ENCODE results near the gene KCNG4.
A peak's percentile ranks its signal among the peaks of the same experiment; 100 is the strongest.
"Not testable (repeated sequence)": the region's sequence is repeated elsewhere in the genome, so short reads cannot be mapped to it uniquely, and the experiment has no call there.

Gene KCNG4

DNA sequence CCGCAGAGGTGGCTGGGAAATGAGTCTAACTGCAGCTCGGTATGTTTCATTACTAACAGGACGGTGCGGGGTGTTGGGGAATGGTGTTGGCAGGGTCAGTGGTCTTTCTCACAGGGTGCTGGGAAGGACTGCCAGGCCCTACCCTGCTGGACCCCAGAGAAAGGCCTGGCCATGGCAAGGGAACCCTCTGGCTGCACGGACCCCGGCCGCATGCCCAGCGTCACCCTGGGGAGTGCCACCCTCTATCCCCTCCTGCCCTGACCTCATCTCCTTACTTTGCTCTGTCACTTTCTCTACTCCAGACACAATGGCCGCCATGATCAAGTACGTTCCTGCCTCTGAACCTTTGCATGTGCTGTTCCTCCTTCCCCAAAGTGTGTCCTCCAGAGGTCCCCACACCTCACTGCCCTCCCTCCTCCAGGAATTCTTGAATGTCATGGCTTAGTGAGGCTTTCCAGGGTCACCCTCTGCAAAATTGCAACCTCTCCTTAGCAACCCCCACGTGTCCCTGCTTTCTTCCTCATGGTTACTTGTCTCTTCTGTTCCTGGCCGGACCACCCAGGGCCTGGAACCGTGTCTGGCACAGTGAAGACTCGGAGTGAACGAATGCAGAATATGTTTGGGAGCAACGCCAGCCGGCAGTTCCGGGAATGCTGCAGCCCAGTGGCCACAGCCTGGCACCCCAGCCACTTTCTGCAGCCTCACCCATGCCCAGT lies 33.7 kb downstream of the KCNG4 start:
- DNase-seq (ENCODE audit: low read depth) = no peak

DNA sequence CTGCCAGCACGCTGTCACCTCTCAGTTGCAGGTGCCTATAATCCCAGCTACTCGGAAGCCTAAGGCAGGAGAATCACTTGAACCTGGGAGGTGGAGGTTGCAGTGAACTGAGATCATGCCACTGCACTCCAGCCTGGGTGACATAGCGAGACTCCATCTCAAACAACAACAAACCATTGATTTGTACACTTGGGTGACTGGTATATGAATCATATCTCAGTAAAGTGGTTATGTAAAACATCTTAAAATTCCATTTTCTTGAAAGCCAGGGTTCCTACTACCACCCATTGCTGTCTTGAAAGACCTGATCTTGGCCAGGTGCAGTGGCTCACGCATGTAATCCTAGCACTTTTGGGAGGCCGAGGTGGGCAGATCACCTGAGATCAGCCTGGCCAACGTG lies 34.7 kb downstream of the KCNG4 start:
- not testable (repeated sequence) for DNase-seq (ENCODE audit: low read depth)

DNA sequence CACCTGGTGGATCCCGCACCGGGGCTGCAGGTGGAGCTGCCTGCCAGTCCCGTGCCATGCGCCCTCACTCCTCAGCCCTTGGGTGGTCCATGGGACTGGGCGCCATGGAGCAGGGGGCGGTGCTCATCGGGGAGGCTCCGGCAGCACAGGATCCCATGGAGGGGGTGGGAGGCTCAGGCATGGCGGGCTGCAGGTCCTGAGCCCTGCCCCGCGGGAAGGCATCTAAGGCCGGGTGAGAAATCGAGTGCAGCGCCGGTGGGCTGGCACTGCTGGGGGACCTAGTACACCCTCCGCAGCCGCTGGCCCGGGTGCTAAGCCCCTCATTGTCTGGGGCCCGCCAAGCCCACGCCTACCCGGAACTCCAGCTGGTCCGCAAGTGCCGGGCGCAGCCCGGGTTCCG lies 35.3 kb downstream of the KCNG4 start:
- DNase-seq (ENCODE audit: low read depth) = not testable (repeated sequence)

DNA sequence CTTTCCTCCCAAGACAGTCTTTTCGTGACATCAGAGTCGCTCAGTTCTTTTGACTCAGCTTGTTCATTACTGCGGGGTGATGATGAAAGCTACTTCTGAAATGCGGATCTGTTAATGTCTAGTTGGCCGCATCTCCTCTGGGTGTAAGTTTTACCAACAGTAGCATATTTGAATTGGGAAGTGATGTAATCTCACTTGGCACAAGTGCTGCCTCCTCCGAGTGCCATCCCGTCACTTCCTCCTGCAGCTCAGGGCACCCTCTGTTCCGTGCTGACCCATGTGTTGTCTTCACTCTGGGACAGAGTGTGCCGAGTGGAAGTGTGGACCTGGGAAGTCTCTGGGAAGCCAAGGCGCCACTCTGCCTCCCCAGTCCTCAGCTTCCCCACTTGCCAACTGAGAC lies 40.0 kb downstream of the KCNG4 start:
- DNase-seq (ENCODE audit: low read depth) = no peak

DNA sequence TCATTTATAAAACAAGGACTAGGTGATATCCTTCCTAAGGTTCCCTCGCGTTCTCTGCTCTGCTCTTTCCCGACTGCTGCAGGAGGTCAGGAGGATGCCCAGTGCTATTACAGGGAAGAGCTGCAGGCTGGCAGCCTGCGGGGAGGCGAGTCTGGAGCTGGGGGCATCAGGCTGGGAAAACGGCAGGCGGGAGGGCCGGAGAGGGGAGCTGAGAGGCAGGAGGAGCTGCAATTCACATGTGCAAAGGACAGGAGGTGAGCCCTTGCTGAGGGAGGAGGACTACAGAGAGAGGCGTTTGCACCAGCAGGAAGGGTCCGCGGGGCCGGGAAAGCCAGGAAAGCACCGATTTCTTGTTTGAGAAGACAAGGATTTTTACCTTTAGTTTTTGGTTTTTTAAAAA lies 40.7 kb downstream of the KCNG4 start:
- DNase-seq (ENCODE audit: low read depth) = no peak

DNA sequence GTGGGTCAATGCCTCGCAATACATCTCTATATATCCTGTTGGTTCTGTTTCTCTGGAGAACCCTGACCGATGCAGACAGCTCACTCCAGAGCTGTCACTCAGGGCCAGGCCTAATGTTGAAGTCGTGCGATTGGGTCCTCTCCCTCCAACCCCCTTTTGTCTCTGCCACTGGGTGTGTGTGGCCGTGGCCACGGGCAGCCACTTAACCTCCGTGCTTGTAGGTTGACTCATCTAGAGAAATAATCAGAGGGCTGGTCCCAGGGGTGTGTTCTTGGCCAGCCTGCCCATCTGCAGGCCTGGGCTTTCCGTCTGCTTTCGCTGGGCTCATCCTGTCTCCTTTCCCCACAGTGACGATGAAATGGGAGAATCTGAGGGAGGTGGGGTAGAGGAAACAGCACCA lies 41.4 kb downstream of the KCNG4 start:
- DNase-seq (ENCODE audit: low read depth) = no peak

DNA sequence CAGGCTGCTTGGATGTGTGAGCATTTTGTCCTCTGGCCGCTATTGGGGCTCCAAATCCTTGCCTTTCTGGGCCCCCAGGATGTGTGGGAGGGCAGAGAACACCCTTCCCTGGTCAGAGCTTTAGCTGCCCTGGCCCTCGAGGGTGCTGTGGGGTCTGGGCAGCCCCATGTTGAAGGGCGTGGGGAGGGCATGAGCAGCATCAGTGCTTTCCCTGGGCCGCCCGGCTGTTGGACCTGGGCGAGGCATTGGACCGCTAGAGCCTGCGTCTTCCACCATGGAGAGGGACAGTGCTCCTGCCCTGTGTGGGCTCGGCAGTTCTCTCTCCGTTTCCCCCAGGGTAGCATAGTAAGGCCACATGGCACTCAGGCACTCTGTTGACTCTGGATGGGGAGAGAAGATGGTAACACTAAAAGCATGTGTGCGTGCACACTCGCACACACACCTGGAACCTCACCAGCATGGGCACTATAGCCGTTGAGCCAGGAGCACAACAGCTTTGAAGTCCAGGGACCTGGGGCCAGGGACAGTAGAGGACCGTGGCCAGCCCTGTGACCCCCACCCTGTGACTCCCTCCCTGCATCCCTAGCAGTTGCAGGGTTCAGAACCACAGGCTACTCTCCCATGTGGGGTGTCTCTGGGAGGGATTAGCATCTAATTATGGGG lies 42.2 kb downstream of the KCNG4 start:
- DNase-seq (ENCODE audit: low read depth) = no peak

DNA sequence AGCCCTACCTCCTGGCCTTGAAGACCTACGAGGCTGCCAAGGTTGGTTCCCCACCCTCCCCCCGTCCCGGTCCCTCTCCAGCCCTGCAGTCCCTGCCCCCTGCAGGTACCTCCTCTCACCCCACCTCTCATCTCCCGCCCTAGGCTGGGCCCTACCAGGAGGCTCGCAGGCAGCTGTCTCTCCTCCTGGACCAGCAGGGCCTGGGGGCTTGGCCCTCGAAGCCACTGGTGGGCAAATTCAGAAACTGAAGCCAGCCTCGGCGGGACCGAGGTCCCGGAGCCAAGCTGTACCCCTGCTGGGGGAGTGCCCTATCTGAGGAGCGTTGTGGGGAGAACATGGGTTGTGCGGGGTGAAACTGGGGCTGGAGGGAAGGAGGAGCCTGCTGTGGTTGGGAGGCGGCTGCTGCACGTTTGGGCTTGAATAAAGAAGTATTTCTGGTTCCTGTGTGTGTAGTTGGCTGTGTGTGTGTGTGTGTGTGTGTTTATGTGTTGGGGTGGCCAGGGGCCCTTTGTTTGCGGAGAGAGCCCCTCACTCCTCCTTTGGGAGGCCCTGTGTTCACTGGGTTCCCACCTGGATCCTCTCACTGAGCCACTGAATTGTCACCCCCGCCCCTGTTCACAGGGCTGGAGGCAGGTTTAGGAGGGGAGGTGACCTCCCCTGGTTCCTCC lies 43.0 kb downstream of the KCNG4 start:
- no peak for DNase-seq (ENCODE audit: low read depth)

DNA sequence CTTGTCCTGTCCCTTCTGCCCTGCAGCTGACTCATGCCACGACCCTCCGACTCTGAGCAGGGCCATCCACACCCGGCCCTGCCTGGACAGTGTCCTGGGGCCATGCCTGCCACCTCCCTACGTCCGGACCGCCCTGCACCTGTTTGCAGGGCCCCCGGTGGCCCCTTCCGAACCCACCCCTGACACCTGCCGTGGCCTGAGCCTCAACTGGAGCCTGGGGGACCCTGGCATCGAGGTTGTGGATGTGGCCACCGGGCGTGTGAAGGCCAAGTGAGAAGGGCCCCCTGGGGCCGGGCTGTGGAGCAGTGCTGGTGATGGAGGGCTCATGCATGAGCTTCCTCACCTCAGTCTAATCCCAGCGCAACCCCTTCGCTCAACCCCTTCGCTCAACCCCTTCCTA lies 43.7 kb downstream of the KCNG4 start:
- DNase-seq (ENCODE audit: low read depth) = no peak

DNA sequence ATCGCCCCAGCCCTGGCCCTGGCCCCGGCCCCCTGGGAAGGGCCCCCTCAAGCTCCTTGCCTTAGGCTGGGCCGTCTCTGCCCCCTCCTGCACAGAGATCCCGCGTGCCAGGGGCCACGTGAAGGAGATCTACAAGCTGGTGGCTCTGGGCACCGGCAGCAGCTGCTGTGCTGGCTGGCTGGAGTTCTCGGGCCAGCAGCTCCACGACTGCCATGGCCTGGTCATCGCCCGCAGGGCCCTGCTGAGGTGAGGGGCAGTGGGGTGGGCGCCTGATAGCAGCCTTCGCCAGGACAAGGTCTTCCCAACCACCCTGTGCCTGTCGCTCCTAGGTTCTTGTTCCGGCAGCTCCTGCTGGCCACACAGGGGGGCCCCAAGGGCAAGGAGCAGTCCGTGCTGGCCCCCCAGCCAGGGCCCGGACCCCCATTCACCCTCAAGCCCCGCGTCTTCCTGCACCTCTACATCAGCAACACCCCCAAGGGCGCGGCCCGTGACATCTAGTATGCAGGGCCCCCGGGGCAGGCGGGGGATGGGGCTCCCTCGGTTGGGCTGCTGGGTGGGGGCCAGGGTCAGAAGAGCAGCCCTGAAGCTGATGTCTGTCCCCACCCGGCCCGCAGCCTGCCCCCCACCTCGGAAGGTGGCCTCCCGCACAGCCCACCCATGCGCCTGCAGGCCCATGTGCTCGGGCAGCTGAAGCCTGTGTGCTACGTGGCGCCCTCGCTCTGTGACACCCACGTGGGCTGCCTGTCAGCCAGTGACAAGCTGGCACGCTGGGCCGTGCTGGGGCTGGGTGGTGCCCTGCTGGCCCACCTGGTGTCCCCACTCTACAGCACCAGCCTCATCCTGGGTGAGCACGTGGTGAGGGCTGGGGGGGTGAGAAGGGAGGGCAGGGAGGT lies 44.4 kb downstream of the KCNG4 start:
- DNase-seq (ENCODE audit: low read depth) = no peak

DNA sequence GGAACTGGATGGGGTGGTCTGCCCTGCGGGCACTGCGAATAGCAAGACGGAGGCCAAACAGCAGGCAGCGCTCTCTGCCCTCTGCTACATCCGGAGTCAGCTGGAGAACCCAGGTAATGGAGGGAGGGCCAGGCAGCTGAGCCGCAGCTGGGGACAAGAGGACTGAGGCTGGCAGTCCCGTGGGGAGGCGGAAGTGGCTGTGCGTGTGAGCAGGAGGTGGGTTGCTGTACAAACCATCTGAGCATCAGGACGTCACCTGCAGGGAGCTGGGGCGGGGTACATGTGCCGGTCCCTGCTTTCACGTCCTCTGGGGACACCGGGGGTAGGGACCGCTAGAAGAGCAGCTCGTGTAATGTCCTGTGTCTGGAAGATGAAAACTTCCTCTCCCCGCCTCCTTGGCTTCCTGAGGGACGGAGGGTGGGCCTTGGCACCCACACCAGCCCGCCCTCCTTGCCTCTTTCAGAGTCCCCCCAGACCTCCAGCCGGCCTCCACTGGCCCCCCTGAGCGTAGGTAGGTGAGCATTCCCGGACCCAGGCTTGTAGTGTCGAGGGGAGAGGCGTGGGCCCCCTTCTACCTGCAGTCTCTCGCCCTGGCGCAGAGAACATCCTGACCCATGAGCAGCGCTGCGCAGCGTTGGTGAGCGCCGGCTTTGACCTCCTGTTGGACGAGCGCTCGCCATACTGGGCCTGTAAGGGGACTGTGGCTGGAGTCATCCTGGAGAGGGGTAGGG lies 45.2 kb downstream of the KCNG4 start:
- DNase-seq (ENCODE audit: low read depth) = no peak

DNA sequence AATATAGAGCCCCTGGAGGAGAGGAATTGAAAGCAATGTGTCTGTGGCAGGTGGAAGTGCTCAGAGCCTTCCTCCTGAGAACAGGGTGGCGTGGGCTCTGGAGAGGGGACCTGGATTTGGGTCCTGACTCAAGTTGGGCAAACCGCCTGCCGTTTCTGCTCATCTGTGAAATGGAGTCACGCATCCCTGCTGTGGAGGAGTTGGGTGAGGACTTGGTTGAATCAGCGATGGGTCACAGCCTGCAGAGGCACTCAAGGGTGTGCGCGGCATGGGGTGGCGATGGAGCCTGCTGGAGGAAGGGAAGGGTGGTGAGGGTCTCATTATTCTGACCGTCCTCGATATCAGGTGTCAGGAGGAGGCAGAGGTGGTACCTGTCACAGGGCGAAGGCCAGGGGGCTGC lies 45.8 kb downstream of the KCNG4 start:
- no peak for DNase-seq (ENCODE audit: low read depth)

DNA sequence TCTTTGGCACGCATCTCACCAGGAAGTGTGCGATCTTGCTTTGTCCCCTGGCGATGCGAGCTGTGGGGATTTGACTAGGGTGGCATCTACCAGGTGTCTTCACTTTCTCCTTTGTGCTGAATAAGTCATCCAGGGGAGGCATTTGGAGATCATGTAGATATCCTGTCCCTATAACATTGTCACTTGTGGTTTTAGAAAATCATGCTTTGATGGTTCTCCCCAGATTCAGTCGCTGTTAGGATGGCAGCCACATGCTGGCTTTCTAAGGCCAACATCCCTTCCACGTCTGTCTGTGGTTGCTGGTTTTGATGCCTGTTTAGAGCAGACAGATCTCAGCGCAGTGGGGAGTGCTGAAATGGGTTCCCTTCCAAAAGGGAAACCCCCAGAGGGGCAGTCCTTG lies 46.3 kb downstream of the KCNG4 start:
- DNase-seq (ENCODE audit: low read depth) = no peak

DNA sequence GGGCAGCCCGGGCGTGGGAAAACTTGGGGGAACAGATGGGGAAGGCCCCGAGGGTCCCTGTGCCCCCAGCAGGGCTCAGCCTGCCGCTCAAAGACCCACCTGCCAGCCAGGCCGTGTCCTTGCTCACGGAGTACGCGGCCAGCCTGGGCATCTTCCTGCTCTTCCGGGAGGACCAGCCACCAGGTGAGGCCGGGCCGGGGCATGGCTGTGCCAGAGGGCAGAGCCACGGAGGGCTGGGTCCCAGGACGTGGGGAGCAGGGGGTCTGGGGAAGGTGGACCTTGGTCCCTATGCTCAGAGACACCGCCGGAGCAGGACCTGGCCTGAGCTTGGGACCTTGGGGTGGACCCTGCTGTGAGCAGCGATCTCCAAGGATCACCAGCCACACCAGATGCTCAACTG lies 48.3 kb downstream of the KCNG4 start:
- DNase-seq (ENCODE audit: low read depth) = no peak

DNA sequence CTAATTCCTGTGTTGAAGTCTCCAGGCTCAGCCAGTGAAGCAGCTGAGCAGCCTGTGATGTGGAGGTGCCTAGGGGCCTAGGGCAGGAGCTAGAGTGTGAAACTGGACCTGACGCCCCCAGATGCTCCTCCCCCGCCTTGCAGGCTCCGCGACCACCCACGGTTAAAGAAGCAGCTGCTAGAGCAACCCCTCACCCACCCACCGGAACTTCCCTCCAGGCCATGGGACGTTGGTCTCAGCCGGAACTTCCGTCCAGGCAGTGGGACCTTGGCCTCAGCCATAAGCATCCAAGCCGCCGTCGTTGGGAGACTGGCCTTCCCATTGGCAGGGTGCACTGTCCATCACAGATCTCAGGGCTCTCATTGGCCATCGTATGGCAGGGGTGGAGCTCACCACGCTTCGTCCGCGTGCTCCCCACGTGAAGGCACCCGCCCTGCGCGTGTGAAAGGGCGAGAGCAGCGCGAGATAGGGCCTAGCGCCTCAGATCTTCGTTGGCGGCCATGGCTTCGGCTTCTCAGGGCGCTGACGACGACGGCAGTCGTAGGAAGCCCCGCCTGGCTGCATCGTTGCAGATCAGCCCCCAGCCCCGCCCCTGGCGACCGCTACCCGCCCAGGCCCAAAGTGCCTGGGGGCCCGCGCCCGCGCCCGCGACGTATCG lies 49.0 kb downstream of the KCNG4 start, which contains the start of gene ADAD2:
Gene ADAD2, plus strand, starts transcription at position 427 of the 658 bp plus-strand sequence. Its CDS starts 74 bp downstream, at position 501.
- no peak for DNase-seq (ENCODE audit: low read depth)

DNA sequence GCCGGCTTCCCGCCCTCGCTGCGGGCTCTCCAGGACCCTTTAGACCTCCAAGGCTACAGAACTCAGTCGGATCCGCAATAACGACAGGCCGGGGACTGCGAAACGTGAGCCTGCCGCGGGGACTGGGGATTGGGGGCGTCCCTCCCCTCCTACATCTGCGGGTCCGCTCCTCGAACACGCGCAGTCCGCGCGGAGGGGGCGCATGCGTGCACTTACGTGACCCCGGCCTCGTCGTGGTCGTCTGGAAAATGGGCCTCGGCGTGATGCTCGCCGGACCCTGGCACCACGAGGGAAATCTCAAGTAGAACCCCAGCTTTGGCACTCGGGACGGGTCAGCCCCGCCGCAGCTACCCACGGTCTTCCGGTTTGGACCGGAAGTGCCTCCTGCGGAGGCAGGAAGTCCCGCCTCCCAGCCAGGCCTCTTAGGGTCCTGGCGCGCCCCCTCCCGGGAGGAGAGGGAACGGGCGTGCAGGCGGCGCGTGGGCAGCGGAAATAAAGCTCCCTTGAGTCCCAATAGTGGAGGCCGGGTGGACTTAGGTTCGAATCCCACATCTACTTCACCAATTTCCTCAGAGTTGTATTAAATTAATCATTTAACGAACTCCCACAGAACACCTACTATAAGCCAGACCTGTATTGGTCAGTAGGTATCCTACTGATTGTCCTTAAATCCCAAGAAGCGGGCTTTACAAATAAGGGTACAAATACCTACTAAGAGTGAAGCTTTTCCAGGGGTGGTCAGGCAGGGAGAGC lies 53.0 kb downstream of the KCNG4 start, which contains the start of gene TAF1C:
Gene TAF1C, minus strand, starts transcription at position 373 of the 753 bp plus-strand sequence. CDS start 2,069 bp downstream, outside the sequence.
- DNase-seq (ENCODE audit: low read depth) = peak; percentile 86

DNA sequence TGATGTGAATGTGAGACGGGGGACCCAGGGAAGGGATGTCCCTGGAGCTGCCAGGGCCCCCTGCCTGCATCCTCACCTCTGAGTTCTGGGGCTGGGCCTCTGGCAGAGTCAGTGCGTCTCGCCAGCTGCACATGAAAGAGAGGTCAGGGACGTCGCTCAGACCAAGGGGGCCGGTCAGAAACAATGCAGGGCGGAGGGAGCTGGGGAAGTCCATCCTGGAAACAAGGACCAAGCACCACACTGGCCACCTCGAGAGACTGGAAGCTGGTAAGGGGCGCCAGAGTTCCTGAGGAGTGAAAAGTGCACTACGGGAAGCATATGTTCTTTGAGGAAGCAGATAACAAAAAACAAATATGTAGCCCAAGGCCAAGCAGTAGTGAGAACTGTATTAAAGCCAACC lies 55.0 kb downstream of the KCNG4 start:
- DNase-seq (ENCODE audit: low read depth) = no peak

DNA sequence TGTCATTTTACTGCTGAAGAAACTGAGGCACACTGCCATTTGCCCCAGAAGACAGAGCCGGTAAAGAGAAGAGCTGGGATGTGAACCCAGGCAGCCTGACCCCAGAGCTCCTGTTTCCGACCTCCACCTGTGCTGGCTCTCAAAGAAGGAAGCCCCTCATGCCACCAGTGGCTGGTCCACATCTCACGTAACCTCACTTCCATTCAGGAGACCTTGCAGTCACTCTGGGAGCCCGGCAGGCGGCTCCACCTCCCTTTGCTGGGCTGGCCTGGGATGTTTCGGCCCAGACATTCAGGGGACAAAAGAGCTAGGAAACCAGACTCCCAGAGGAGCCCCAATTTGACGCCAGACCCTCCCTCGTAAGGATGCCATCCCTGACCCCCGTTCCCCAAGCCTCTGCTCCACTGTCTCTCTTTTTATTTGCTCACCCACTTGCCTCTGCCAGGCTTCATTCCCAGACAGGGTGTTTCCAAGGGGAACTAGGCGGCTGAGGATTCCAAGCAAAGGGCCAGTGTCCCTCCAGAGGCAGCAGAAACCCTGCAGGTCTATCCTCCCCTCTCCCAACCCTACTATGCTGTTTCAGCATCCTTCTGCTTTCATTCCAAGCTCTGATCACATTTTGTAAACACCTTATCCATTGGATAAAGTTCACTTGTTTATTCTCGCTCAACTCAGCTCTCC lies 55.8 kb downstream of the KCNG4 start:
- no peak for DNase-seq (ENCODE audit: low read depth)

DNA sequence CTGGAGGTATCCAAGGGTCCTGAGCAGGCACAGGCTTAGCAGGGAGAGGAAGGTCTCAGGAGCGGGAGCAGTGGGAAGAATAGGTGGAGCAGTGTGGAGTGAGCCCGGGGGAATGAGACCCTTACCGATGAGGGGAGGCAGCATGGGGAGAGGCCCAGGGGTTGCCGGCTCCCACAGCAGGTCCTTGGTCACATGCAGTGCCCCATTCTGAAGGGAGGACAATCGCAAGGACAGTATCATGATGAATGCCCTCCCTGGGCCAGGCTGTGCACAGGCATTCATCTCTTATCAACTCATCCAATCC lies 56.3 kb downstream of the KCNG4 start:
- DNase-seq (ENCODE audit: low read depth) = no peak

Data from stimulated activated CD8-positive, alpha-beta memory T cell treated with anti-CD3 and anti-CD28 coated beads, Interleukin-4, amount 100 ng/mL, for 24 hours (primary cell).